K562 (cell line): ENCODE data around the gene NFIC. TPM values are rescaled to one million over a fixed set of nuclear protein-coding genes. Genes with fewer than 3 reads are reported as not detected.

ENCODE experiments used
- CBX5 ChIP-seq: IDR thresholded peaks from 2 replicates; pipeline ENCODE4 v1.6.1; 2014; ENCODE audit warnings: low read depth, borderline replicate concordance
- PHTF2 ChIP-seq: fragments of 250-450 bp; sonication (Bioruptor Pico); IDR thresholded peaks from 2 replicates; pipeline ENCODE4 v1.5.0; 2021; ENCODE audit warnings: mild to moderate bottlenecking
- RB1 ChIP-seq: fragments of 450-650 bp; IDR thresholded peaks from 2 replicates; pipeline ENCODE4 v1.6.1; 2017; ENCODE audit warnings: low read depth, mild to moderate bottlenecking
- SIN3A ChIP-seq, 2 experiments: fragments of 150-350 bp in 1 of 2; IDR thresholded peaks; 2 replicates each; pipeline ENCODE4 v1.6.1; 2011 to 2016; ENCODE audit warnings: borderline replicate concordance in 2 of 2, low read depth in 2 of 2, low read length in 2 of 2, mild to moderate bottlenecking in 2 of 2, moderate library complexity in 2 of 2; ENCODE audit not compliant: control insufficient read depth in 1 of 2
- SUPT5H ChIP-seq: fragments of 450-650 bp; IDR thresholded peaks from 2 replicates; pipeline ENCODE4 v1.6.1; 2016
- ZFX ChIP-seq: sonication (generic); formaldehyde crosslinking; IDR thresholded peaks from 2 replicates; pipeline ENCODE4 v1.8.0; 2022; ENCODE audit warnings: mild to moderate bottlenecking, missing genetic modification reagents, moderate library complexity
- polyA plus RNA-seq, 8 experiments: library from polyadenylated mRNA; depleted of rRNA in 4 of 8; stranded (reverse) in 5 of 8; unstranded in 3 of 8; fragments of >200 nt; fragmentation: Nextera tagmentation in 2 of 8; fragmentation: Illumina TruSeq in 1 of 8; extraction: Ambion mirVana in 2 of 8; extraction: Trizol in 1 of 8; gene quantifications; 2 replicates each; pipeline versions ENCODE4 v1.2.1 to v1.2.3, GENCODE V29; 2011 to 2014; ENCODE audit warnings: inconsistent platforms in 1 of 8, missing spikeins in 1 of 8
- total RNA-seq, 7 experiments: library from RNA; depleted of rRNA in 6 of 7; stranded (reverse); fragments of >200 nt in 6 of 7; fragmentation: Illumina TruSeq in 2 of 7; extraction: Trizol in 2 of 7; gene quantifications; 2 replicates each; pipeline versions ENCODE4 v1.2.1 to v1.2.3, GENCODE V29; 2011 to 2021; ENCODE audit warnings: low replicate concordance in 1 of 7
- TF ChIP-seq, protein P1 (sequence below), 2 experiments: fragments of 200-800 bp in 1 of 2; sonication (Bioruptor generic) in 1 of 2; sonication (generic) in 1 of 2; formaldehyde crosslinking in 1 of 2; IDR thresholded peaks in 1 of 2; conservative IDR thresholded peaks in 1 of 2; 2 replicates each; pipeline versions ENCODE4 v1.5.0 to v1.6.1; 2016 to 2020; ENCODE audit warnings: missing compliant biosample characterization in 1 of 2, missing genetic modification characterization in 1 of 2, missing genetic modification reagents in 1 of 2
- TF ChIP-seq, protein P2 (sequence below): fragments of 450-650 bp; IDR thresholded peaks from 2 replicates; pipeline ENCODE4 v1.6.1; 2014; ENCODE audit warnings: low read depth, mild to moderate bottlenecking, moderate library complexity, borderline replicate concordance
- TF ChIP-seq, protein P3 (sequence below), 2 experiments: fragments of 450-650 bp in 1 of 2; sonication (generic) in 1 of 2; formaldehyde crosslinking in 1 of 2; IDR thresholded peaks; 2 replicates each; pipeline versions ENCODE4 v1.7.1 to v1.9.0; 2016 to 2022; ENCODE audit warnings: inconsistent platforms in 1 of 2, mild to moderate bottlenecking in 1 of 2, missing genetic modification reagents in 1 of 2
- TF ChIP-seq, protein P4 (sequence below): sonication (generic); formaldehyde crosslinking; IDR thresholded peaks from 2 replicates; pipeline ENCODE4 v1.8.1; 2023; ENCODE audit warnings: mild to moderate bottlenecking, missing genetic modification reagents

NFIC gene
- total and polyA plus RNA-seq, 9 of the 15 experiments (the other 6 are each of a cell fraction or from before 2014, with no cell fraction given): 0.71 to 62.1 (median 6.9) TPM

DNA sequence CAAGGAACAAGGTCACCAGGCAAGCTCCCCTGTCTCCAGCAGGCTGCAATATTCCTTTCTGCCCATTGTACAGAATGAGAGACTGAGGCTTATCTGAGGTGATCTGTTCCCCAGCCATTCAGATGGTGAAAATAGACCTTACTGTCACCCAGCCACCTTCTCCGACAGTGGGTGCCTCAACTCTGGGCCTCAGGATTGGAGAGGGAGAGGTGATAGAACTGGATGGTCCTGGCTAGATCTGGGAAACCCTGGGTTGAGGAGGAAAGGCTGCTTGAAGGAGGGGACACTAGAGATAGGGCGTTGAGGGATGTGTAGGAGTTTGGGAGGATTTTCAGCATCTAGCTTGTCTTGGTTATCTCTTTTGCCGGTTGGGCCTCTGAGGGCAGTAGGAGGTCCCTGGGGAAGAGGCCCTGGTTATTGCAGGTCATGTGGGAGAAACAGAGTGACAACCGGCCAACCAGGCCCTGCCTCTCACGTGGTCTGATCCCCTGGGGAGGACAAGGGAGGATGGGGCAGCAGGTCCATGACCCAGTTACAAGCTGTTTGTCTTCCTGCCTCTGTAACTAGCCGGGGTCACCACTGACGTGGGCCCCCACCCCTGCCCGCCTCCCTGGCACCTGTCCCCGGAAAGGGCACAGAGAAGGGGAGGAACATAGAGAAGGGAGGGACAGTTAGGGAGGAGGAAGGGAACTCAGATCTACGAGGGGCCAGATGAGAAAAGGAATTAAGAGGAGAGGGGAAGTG, 8.2 kb downstream of the NFIC start (continued):
- TF ChIP-seq, protein P1, sequence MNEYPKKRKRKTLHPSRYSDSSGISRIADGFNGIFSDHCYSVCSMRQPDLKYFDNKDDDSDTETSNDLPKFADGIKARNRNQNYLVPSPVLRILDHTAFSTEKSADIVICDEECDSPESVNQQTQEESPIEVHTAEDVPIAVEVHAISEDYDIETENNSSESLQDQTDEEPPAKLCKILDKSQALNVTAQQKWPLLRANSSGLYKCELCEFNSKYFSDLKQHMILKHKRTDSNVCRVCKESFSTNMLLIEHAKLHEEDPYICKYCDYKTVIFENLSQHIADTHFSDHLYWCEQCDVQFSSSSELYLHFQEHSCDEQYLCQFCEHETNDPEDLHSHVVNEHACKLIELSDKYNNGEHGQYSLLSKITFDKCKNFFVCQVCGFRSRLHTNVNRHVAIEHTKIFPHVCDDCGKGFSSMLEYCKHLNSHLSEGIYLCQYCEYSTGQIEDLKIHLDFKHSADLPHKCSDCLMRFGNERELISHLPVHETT (CRISPR knock-in tag; conservative IDR thresholded peaks at IDR 0.05 in 1 of 2, IDR thresholded peaks at IDR 0.05 in 1 of 2): peak in 1 of 2 experiments; percentile 30; a peak in 1 of 4 replicates
- 0 out of 2 replicates have a peak, but pooled peaks have one; percentile 13 for TF ChIP-seq SUPT5H
- TF ChIP-seq CBX5: 0 out of 2 replicates have a peak, but pooled peaks have one; percentile 6
- no peak for TF ChIP-seq RB1
- TF ChIP-seq, protein P2, sequence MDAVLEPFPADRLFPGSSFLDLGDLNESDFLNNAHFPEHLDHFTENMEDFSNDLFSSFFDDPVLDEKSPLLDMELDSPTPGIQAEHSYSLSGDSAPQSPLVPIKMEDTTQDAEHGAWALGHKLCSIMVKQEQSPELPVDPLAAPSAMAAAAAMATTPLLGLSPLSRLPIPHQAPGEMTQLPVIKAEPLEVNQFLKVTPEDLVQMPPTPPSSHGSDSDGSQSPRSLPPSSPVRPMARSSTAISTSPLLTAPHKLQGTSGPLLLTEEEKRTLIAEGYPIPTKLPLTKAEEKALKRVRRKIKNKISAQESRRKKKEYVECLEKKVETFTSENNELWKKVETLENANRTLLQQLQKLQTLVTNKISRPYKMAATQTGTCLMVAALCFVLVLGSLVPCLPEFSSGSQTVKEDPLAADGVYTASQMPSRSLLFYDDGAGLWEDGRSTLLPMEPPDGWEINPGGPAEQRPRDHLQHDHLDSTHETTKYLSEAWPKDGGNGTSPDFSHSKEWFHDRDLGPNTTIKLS: 0 out of 2 replicates have a peak, but pooled peaks have one; percentile 35
- TF ChIP-seq ZFX: peak; percentile 42; the same call in 1 of the 2 replicates
- TF ChIP-seq PHTF2 (CRISPR knock-in tag): no peak
- TF ChIP-seq, protein P3, sequence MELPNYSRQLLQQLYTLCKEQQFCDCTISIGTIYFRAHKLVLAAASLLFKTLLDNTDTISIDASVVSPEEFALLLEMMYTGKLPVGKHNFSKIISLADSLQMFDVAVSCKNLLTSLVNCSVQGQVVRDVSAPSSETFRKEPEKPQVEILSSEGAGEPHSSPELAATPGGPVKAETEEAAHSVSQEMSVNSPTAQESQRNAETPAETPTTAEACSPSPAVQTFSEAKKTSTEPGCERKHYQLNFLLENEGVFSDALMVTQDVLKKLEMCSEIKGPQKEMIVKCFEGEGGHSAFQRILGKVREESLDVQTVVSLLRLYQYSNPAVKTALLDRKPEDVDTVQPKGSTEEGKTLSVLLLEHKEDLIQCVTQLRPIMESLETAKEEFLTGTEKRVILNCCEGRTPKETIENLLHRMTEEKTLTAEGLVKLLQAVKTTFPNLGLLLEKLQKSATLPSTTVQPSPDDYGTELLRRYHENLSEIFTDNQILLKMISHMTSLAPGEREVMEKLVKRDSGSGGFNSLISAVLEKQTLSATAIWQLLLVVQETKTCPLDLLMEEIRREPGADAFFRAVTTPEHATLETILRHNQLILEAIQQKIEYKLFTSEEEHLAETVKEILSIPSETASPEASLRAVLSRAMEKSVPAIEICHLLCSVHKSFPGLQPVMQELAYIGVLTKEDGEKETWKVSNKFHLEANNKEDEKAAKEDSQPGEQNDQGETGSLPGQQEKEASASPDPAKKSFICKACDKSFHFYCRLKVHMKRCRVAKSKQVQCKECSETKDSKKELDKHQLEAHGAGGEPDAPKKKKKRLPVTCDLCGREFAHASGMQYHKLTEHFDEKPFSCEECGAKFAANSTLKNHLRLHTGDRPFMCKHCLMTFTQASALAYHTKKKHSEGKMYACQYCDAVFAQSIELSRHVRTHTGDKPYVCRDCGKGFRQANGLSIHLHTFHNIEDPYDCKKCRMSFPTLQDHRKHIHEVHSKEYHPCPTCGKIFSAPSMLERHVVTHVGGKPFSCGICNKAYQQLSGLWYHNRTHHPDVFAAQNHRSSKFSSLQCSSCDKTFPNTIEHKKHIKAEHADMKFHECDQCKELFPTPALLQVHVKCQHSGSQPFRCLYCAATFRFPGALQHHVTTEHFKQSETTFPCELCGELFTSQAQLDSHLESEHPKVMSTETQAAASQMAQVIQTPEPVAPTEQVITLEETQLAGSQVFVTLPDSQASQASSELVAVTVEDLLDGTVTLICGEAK (IDR thresholded peaks at IDR 0.05): no peak
- TF ChIP-seq, protein P3 (CRISPR knock-in tag; IDR thresholded peaks at IDR 0.05): no peak
- TF ChIP-seq SIN3A (IDR thresholded peaks at IDR 0.05; ENCODE audit: borderline replicate concordance in 2 of 2, control insufficient read depth in 1 of 2, low read depth in 2 of 2, low read length in 2 of 2): peak in 1 of 2 experiments; percentile 19; a peak in 1 of 4 replicates
- TF ChIP-seq, protein P4, sequence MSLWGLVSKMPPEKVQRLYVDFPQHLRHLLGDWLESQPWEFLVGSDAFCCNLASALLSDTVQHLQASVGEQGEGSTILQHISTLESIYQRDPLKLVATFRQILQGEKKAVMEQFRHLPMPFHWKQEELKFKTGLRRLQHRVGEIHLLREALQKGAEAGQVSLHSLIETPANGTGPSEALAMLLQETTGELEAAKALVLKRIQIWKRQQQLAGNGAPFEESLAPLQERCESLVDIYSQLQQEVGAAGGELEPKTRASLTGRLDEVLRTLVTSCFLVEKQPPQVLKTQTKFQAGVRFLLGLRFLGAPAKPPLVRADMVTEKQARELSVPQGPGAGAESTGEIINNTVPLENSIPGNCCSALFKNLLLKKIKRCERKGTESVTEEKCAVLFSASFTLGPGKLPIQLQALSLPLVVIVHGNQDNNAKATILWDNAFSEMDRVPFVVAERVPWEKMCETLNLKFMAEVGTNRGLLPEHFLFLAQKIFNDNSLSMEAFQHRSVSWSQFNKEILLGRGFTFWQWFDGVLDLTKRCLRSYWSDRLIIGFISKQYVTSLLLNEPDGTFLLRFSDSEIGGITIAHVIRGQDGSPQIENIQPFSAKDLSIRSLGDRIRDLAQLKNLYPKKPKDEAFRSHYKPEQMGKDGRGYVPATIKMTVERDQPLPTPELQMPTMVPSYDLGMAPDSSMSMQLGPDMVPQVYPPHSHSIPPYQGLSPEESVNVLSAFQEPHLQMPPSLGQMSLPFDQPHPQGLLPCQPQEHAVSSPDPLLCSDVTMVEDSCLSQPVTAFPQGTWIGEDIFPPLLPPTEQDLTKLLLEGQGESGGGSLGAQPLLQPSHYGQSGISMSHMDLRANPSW (CRISPR knock-in tag): peak; percentile 49; the same call in 1 of the 2 replicates
